Measurements from ENCODE around the gene THSD7A.

- no peak for TF ChIP-seq POLR2AphosphoS5 (IDR thresholded peaks at IDR 0.05; ENCODE audit: low read depth, low read length)
- TF ChIP-seq PAX5 (IDR thresholded peaks at IDR 0.05; ENCODE audit: insufficient read depth, low read length, severe bottlenecking), result no peak
- no peak for TF ChIP-seq POLR2A (IDR thresholded peaks at IDR 0.05; ENCODE audit: low read depth, low read length)
Measured at GRCh38 chr7:11551470-11551869, 280.5 kb downstream of the THSD7A start.

All from GM12891 (cell line).